Panc1 (cell line): ENCODE results near the gene ZNF232. TPM values are rescaled to one million over a fixed set of nuclear protein-coding genes. Genes with fewer than 3 reads are reported as not detected.

ENCODE experiments used
- ATAC-seq: fragments of 200-7000 bp; cut with Tn5 transposase; 2 replicates; pipeline ENCODE4 v1.9.1; 2020; ENCODE audit warnings: mild to moderate bottlenecking, moderate library complexity
- BruUV-seq: library from RNA; stranded (reverse); fragments of 400-500 nt; replicated peaks from 2 replicates; lab custom pipeline; 2021; lab: Mats Ljungman, UMichigan
- CTCF ChIA-PET: fragments of 300-600 bp; sonication (Branson Sonifier 250); formaldehyde crosslinking; loops from one replicate; lab custom pipeline; 2022; ENCODE audit warnings: antibody characterized with exemption; lab: Charles Lee
- POLR2A ChIA-PET: fragments of 300-600 bp; sonication (Branson Sonifier 250); formaldehyde crosslinking; loops from one replicate; lab custom pipeline; 2022; ENCODE audit warnings: antibody characterized with exemption; lab: Charles Lee
- DNase-seq: peaks from one replicate; pipeline ENCODE4 v3.0.0-alpha.2; 2010; ENCODE audit warnings: low read depth, low spot score
- H3K27ac ChIP-seq: 2 replicates; pipeline ENCODE4 v1.5.1; 2011; ENCODE audit warnings: mild to moderate bottlenecking, low read length, inconsistent platforms
- H3K27me3 ChIP-seq: fragments of 200-500 bp; sonication (Bioruptor generic); 2 replicates; pipeline ENCODE4 v1.6.0; 2014; ENCODE audit warnings: low read length, inconsistent platforms; ENCODE audit not compliant: control insufficient read depth, insufficient read depth
- H3K36me3 ChIP-seq: fragments of 200-500 bp; sonication (Bioruptor generic); 2 replicates; pipeline ENCODE4 v1.5.1; 2014; ENCODE audit warnings: inconsistent platforms, mild to moderate bottlenecking, low read length, moderate library complexity; ENCODE audit not compliant: control insufficient read depth, insufficient read depth
- H3K4me1 ChIP-seq: 2 replicates; pipeline ENCODE4 v1.5.1; 2011; ENCODE audit warnings: inconsistent platforms, mild to moderate bottlenecking, low read length, moderate library complexity; ENCODE audit not compliant: control insufficient read depth, insufficient read depth
- H3K4me3 ChIP-seq, 2 experiments: 2 replicates each; pipeline ENCODE4 v1.5.1; 2011 to 2012; ENCODE audit warnings: low read depth in 2 of 2, low read length in 2 of 2, mild to moderate bottlenecking in 2 of 2, inconsistent platforms in 1 of 2, moderate library complexity in 1 of 2
- H3K9me3 ChIP-seq: fragments of 200-500 bp; sonication (Bioruptor generic); 2 replicates; pipeline ENCODE4 v1.5.1; 2014; ENCODE audit warnings: low read depth, mild to moderate bottlenecking, inconsistent platforms, low read length, moderate library complexity; ENCODE audit not compliant: control insufficient read depth, insufficient read depth
- POLR2AphosphoS5 ChIP-seq: IDR thresholded peaks from 2 replicates; pipeline ENCODE4 v1.6.1; 2012; ENCODE audit warnings: mild to moderate bottlenecking, low read depth, low read length, moderate library complexity
- SIN3A ChIP-seq: IDR thresholded peaks from 2 replicates; pipeline ENCODE4 v1.6.1; 2012; ENCODE audit warnings: low read depth, mild to moderate bottlenecking, low read length, moderate library complexity, borderline replicate concordance; ENCODE audit not compliant: insufficient read depth
- TCF7L2 ChIP-seq: IDR thresholded peaks from 2 replicates; pipeline ENCODE4 v1.6.1; 2011; ENCODE audit warnings: mild to moderate bottlenecking, low read depth, low read length, inconsistent platforms
- in situ Hi-C: cut with HindIII; loops from 2 replicates; pipeline ENCODE4 v1.10.0; 2016; ENCODE audit warnings: low sequenced_read_pairs, low pct_unique_long_range_greater_than_20kb
- intact Hi-C: fragments of 100-400 bp; cut with micrococcal nuclease; formaldehyde crosslinking; loops from one replicate; pipeline ENCODE4 v1.10.0; 2022; ENCODE audit not compliant: unreplicated experiment
- total RNA-seq: library from RNA; stranded (reverse); gene quantifications from one replicate; pipeline ENCODE4 v1.2.1, GENCODE V29; 2021; ENCODE audit not compliant: unreplicated experiment
- TF ChIP-seq, protein P1 (sequence below): fragments of 450-650 bp; IDR thresholded peaks from 2 replicates; pipeline ENCODE4 v1.5.1; 2017; ENCODE audit warnings: mild to moderate bottlenecking
- TF ChIP-seq, protein P2 (sequence below), 2 experiments: IDR thresholded peaks; 2 replicates each; pipeline ENCODE4 v1.6.1; 2011 to 2012; ENCODE audit warnings: low read depth in 2 of 2, control low read depth in 1 of 2, low read length in 1 of 2, mild to moderate bottlenecking in 1 of 2, moderate library complexity in 1 of 2; ENCODE audit not compliant: insufficient read depth in 1 of 2

The ZNF232 gene
- total RNA-seq, 1 experiment from 2014 or later: 8.7 TPM

DNA sequence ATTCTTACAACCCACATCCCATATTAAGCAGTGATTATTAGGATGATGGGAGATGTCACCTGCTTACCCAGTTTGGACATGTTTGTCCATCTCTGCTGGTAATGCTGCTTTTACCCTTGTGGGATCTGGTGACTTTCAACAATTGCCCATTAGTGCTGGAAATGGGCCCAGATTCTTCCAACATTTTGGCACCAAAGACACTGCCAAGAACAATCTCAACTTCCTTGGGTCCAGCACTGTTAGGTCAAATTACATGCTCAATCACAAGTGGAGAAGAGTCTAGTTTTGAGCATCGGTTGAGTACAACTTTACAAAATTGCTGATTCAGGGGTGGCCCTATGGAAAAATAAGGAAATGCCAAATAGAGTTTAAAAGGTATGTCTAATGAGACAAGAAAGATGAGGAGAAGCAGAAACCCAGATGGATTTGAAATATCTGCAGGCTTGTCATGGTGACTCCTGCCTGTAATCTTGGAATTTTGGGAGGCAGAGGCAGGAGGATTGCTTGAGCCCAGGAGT is 46.4 kb downstream of the ZNF232 start:
- Histone ChIP-seq H3K4me3 (no peak overlapping the region), H3K27ac (no peak overlapping the region), H3K36me3 (no peaks in the 10 kb centered on the region), H3K4me1 (no peaks in the 10 kb centered on the region), H3K27me3 (no peaks in the 10 kb centered on the region), H3K9me3 (no peaks in the 10 kb centered on the region)
- no peak for ATAC-seq
- CTCF ChIA-PET: interaction anchor here (0.7 kb wide), 1 partner anchor 85 kb away, joined by 3 read pairs; no protein-coding TSS in a partner anchor
- no peak for TF ChIP-seq SIN3A
- TF ChIP-seq POLR2AphosphoS5: no peak
- TF ChIP-seq, protein P1, sequence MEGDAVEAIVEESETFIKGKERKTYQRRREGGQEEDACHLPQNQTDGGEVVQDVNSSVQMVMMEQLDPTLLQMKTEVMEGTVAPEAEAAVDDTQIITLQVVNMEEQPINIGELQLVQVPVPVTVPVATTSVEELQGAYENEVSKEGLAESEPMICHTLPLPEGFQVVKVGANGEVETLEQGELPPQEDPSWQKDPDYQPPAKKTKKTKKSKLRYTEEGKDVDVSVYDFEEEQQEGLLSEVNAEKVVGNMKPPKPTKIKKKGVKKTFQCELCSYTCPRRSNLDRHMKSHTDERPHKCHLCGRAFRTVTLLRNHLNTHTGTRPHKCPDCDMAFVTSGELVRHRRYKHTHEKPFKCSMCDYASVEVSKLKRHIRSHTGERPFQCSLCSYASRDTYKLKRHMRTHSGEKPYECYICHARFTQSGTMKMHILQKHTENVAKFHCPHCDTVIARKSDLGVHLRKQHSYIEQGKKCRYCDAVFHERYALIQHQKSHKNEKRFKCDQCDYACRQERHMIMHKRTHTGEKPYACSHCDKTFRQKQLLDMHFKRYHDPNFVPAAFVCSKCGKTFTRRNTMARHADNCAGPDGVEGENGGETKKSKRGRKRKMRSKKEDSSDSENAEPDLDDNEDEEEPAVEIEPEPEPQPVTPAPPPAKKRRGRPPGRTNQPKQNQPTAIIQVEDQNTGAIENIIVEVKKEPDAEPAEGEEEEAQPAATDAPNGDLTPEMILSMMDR: no peak
- no peak for TF ChIP-seq TCF7L2
- TF ChIP-seq, protein P2, sequence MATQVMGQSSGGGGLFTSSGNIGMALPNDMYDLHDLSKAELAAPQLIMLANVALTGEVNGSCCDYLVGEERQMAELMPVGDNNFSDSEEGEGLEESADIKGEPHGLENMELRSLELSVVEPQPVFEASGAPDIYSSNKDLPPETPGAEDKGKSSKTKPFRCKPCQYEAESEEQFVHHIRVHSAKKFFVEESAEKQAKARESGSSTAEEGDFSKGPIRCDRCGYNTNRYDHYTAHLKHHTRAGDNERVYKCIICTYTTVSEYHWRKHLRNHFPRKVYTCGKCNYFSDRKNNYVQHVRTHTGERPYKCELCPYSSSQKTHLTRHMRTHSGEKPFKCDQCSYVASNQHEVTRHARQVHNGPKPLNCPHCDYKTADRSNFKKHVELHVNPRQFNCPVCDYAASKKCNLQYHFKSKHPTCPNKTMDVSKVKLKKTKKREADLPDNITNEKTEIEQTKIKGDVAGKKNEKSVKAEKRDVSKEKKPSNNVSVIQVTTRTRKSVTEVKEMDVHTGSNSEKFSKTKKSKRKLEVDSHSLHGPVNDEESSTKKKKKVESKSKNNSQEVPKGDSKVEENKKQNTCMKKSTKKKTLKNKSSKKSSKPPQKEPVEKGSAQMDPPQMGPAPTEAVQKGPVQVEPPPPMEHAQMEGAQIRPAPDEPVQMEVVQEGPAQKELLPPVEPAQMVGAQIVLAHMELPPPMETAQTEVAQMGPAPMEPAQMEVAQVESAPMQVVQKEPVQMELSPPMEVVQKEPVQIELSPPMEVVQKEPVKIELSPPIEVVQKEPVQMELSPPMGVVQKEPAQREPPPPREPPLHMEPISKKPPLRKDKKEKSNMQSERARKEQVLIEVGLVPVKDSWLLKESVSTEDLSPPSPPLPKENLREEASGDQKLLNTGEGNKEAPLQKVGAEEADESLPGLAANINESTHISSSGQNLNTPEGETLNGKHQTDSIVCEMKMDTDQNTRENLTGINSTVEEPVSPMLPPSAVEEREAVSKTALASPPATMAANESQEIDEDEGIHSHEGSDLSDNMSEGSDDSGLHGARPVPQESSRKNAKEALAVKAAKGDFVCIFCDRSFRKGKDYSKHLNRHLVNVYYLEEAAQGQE (IDR thresholded peaks at IDR 0.05; ENCODE audit: insufficient read depth in 1 of 2, low read depth in 2 of 2, low read length in 1 of 2): no peak
- intact Hi-C loops (no loop called here), in situ Hi-C loops (no loop called here)
- POLR2A ChIA-PET: no interaction called here
- no TSS peak for BruUV-seq
- DNase-seq: no peak

Other genes with a start within 250 kb of the ZNF232 start
- 2.4 TPM for gene C17orf107, start 212.3 kb downstream of the ZNF232 start, total RNA-seq
- gene CHRNE, start 208.8 kb downstream of the ZNF232 start, total RNA-seq: 0.13 TPM
- gene GP1BA, start 179.6 kb downstream of the ZNF232 start, total RNA-seq: 0.15 TPM
- gene SLC25A11, start 171.8 kb downstream of the ZNF232 start, total RNA-seq: 65.9 TPM
- gene RNF167, start 171.6 kb downstream of the ZNF232 start, total RNA-seq: 95.8 TPM
- gene PFN1, start 163.3 kb downstream of the ZNF232 start, total RNA-seq: 1,074 TPM
- gene ENO3, start 160.8 kb downstream of the ZNF232 start, total RNA-seq: 23.4 TPM
- 43.4 TPM for gene SPAG7, start 144.1 kb downstream of the ZNF232 start, total RNA-seq
- gene CAMTA2, start 124.2 kb downstream of the ZNF232 start, total RNA-seq: 22.7 TPM
- gene INCA1, start 114.4 kb downstream of the ZNF232 start, total RNA-seq: 1.7 TPM
- 117 TPM for gene KIF1C, start 113.9 kb downstream of the ZNF232 start, total RNA-seq
- gene SLC52A1, start 76.5 kb downstream of the ZNF232 start, total RNA-seq: 0.54 TPM
- gene ZFP3, start 33.4 kb downstream of the ZNF232 start, total RNA-seq: not detected
- 0.08 TPM for gene USP6, start 4.2 kb upstream of the ZNF232 start, total RNA-seq
- 5.6 TPM for gene ZNF594, start 80.0 kb upstream of the ZNF232 start, total RNA-seq
- gene SCIMP, start 123.0 kb upstream of the ZNF232 start, total RNA-seq: not detected
- gene RABEP1, start 170.4 kb upstream of the ZNF232 start, total RNA-seq: 28.2 TPM